Activated T-helper 1 cell treated with anti-CD3 and anti-CD28 coated beads, Interleukin-12 subunit alpha, Interleukin-12 subunit beta, Interleukin-2, Interleukin-4 antibody, amounts not matched to agents 30 ng/mL and 10 ng/mL and 1 ng/mL, durations not matched to agents 14 hours and 24 hours and 36 hours (primary cell): ENCODE data around the gene MINDY3. TPM values are rescaled to one million over a fixed set of nuclear protein-coding genes. Genes with fewer than 3 reads are reported as not detected.
A peak's percentile ranks its signal among the peaks of the same experiment; 100 is the strongest.
"Not testable (repeated sequence)": the region's sequence is repeated elsewhere in the genome, so short reads cannot be mapped to it uniquely, and the experiment has no call there.

Experiments used
- DNase-seq: peaks from one replicate; pipeline ENCODE4 v3.0.0; 2021; ENCODE audit warnings: low spot score
- H3K27ac Mint-ChIP-seq: one replicate; pipeline ENCODE4 v1.8.0; 2021; ENCODE audit warnings: mild to moderate bottlenecking, mixed read lengths
- H3K27me3 Mint-ChIP-seq: one replicate; pipeline ENCODE4 v1.8.0; 2022; ENCODE audit warnings: mild to moderate bottlenecking, moderate library complexity, mixed read lengths; ENCODE audit not compliant: insufficient read depth
- H3K36me3 Mint-ChIP-seq: one replicate; pipeline ENCODE4 v1.8.0; 2021; ENCODE audit warnings: low read depth, mixed read lengths
- H3K4me1 Mint-ChIP-seq: one replicate; pipeline ENCODE4 v1.8.0; 2021; ENCODE audit warnings: low read depth, mixed read lengths
- H3K4me3 Mint-ChIP-seq: one replicate; pipeline ENCODE4 v1.8.0; 2021; ENCODE audit warnings: mild to moderate bottlenecking, moderate library complexity, mixed read lengths
- H3K9me3 Mint-ChIP-seq: one replicate; pipeline ENCODE4 v1.8.0; 2021; ENCODE audit warnings: mixed read lengths
- intact Hi-C: fragments of 100-400 bp; cut with micrococcal nuclease; formaldehyde crosslinking; loops from one replicate; pipeline ENCODE4 v1.15.1; 2024
- total RNA-seq: library from RNA; stranded (reverse); gene quantifications from 2 replicates; pipeline ENCODE4 v1.2.3, GENCODE V29; 2022

Gene MINDY3
- 14.5 and 16.2 TPM in 2 replicates for total RNA-seq

DNA sequence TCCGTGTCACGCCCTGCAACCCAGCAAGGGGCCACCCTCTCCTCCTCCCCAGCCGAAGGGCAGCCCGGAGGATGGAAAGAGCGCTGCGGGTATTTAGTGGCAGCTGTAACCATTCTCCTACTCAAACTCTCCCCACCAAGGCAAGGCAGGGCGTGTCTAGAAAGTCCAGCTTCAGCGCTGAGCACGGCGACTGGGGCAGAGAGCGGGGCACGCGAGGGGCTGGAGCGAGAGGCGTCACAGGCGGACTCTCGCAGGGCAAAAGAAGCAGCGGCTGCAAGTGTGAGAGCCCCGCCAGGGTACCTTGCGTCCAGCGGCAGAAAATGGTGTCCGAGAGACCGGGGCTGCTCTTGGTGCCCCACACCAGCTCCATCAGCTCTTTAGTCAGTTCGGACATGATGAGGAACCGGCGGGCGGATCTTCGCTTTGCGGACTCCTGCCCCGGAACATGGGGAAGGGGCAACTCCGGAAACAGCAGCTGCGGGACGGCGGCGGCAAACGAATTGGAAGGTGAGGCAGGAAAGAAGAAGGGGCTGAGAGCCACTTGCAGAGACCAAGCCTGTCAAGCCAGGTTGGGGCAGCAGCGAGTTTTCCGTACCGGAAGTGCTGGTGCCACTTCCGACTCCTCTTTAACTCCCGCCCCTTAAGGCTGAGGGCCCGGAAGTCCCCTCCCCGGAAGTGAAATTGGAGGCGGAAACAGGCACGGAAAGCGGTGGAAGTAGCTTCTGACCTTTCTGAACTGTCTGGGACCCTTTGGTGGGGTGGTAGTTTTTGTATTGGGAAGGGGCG is at the start of gene MINDY3:
TSS of gene MINDY3 (minus strand) at position 602 of the 786 bp plus-strand sequence. CDS start at position 394, 208 bp downstream.
- Mint-ChIP-seq H3K27ac (peak within 1 kb of the TSS; percentile 93), H3K4me1 (peaks cover 36% of the 10 kb centered on the region), H3K9me3 (no peaks in the 10 kb centered on the region), H3K4me3 (peak within 1 kb of the TSS; percentile 99), H3K27me3 (peaks cover 19% of the 10 kb centered on the region), H3K36me3 (peaks cover 9% of the 10 kb centered on the region)
- intact Hi-C loops, result loop anchor here (1.0 to 10.0 kb wide), 5 partner anchors 577 to 1368 kb away; partner anchors contain the start of genes PTER, RSU1, TRDMT1 and VIM
- DNase-seq, result peak; percentile 66

DNA sequence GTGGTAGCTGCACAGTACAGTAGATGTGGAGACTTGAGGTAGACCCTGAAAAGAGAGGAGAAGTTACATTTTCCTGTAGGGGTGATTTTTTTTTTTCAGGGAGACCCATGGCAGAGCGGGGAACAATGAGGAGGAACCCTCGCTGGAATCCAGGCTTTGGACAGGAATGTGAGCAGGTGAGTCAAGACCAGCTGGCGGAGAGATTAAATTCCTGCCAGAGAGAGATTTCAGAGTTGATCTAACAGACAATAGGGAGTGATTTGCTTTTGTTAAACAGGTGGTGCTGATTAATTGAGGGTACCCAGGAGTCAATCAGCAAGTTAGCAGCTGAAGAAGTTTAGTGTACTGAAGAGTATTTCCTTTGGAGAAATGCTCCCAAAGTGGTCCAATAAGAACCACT is 41.6 kb upstream of the MINDY3 start:
- Mint-ChIP-seq H3K36me3 (no peaks in the 10 kb centered on the region), H3K4me3 (no peak overlapping the region), H3K4me1 (no peaks in the 10 kb centered on the region), H3K27ac (no peak overlapping the region), H3K27me3 (no peaks in the 10 kb centered on the region), H3K9me3 (no peaks in the 10 kb centered on the region)
- DNase-seq, result no peak
- intact Hi-C loops, result loop anchor here (1.0 kb wide), 4 partner anchors 61 to 907 kb away; no protein-coding TSS in a partner anchor

DNA sequence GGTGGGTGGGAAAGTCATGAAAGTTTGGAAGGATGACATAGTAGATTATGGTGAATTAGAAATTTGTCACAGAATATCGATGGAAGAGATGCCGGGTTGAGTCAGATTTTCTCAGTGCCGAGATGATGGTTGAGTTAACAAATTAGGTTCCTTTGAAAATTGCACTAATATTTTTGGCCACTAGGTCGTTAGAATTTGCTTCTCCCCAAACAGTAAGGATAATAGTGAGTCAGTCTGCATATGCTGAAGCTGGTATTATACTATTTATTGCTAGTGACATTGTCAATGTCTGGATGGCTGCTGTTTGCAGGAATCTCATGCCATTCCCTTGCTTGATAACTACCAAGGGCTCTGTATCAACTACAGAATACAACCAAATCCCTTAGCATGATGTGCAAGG is 37.7 kb upstream of the MINDY3 start:
- no peaks in the 10 kb centered on the region for H3K9me3 Mint-ChIP-seq
- H3K36me3 Mint-ChIP-seq, result no peaks in the 10 kb centered on the region
- H3K4me1 Mint-ChIP-seq, result no peaks in the 10 kb centered on the region
- no peak overlapping the region for H3K27ac Mint-ChIP-seq
- H3K4me3 Mint-ChIP-seq, result no peak overlapping the region
- intact Hi-C loops, result no loop called here
- peaks cover 7% of the 10 kb centered on the region for H3K27me3 Mint-ChIP-seq
- DNase-seq, result no peak

DNA sequence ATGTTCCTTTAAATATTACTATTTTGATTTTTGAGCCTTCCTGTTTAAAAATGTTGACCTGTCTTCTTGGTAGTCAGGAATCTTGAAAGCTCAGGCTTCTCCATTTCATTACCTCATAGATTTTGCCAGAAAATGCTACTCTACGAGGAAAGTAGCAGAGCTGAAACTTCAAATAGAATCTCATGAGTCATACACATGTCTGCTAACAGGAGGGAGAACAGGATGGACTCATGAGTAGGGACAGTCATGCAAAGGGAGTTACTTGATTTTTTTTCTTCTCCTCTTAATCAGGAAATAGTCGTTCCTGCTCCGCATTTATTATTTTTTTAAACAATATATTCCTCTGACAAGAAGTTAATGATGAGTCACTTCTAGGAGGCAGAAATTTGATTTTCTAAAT is 37.0 kb upstream of the MINDY3 start:
- H3K27ac Mint-ChIP-seq, result no peak overlapping the region
- intact Hi-C loops, result no loop called here
- H3K36me3 Mint-ChIP-seq, result no peaks in the 10 kb centered on the region
- DNase-seq, result no peak
- H3K9me3 Mint-ChIP-seq, result no peaks in the 10 kb centered on the region
- peaks cover 12% of the 10 kb centered on the region for H3K27me3 Mint-ChIP-seq
- no peaks in the 10 kb centered on the region for H3K4me1 Mint-ChIP-seq
- no peak overlapping the region for H3K4me3 Mint-ChIP-seq

DNA sequence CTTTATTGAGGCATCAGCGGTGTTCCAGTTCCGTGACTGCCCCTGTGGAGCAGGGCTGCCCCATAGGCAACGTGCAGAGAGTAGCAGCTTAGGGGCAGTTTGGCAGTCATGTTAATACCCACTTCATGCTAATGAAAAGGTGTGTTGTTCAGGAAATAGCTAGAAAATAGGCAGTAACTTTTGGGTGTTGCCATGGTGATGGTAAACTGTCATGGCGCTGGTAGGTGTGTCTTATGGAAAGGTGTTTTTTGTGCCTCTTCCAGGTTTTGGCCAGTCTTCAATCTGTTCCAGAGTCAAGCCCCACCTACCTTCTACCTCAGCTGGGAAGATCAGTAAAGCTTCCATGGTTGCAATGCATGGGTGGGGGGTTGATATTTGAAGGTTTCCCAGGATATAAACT is 36.3 kb upstream of the MINDY3 start:
- H3K27ac Mint-ChIP-seq, result no peak overlapping the region
- H3K9me3 Mint-ChIP-seq, result no peaks in the 10 kb centered on the region
- H3K4me3 Mint-ChIP-seq, result no peak overlapping the region
- peaks cover 12% of the 10 kb centered on the region for H3K27me3 Mint-ChIP-seq
- no peak for DNase-seq
- H3K4me1 Mint-ChIP-seq, result no peaks in the 10 kb centered on the region
- intact Hi-C loops, result no loop called here
- no peaks in the 10 kb centered on the region for H3K36me3 Mint-ChIP-seq

DNA sequence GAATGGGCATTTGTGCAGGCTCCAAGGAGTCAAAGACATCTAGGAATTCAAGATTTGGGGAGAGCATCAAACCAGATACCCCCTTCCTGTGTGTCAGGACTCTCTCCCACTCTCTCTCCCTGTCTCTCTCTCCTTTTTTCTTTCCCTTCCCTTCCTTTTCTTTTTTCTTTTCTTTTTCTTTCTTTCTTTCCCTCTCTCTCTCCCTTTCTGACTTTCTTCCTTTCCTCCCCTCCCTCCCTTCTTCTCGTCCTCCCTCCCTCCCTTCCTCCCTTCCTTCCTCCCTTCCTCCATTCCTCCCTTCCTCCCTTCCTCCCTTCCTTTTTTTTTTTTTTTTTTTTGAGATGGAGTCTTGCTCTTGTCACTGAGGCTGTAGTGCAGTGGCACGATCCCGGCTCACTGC is 24.1 kb upstream of the MINDY3 start:
- Mint-ChIP-seq H3K4me1 (no peaks in the 10 kb centered on the region), H3K4me3 (no peak overlapping the region), H3K9me3 (no peaks in the 10 kb centered on the region), H3K36me3 (no peaks in the 10 kb centered on the region), H3K27me3 (peaks cover 21% of the 10 kb centered on the region), H3K27ac (no peak overlapping the region)
- intact Hi-C loops, result no loop called here
- DNase-seq, result no peak

DNA sequence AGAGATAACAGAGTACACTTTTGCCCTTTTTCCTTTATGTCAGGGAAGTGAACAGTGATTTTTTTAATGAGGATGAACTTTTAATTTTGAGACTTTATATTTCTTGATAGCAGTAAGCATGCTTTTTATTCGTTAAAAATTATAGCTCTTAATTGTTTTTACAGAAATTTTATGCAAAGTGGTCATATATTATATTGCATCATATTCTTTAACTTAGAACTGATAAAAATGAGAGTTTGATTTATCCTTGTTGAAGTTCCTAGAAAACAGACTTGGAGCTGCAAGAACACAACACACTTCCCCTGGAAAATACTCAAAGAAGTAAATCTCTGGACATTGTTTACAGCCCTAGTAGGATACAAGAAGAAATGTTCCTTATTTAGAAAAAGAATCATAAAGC is 21.2 kb upstream of the MINDY3 start:
- H3K9me3 Mint-ChIP-seq, result no peaks in the 10 kb centered on the region
- H3K4me3 Mint-ChIP-seq, result no peak overlapping the region
- no peaks in the 10 kb centered on the region for H3K36me3 Mint-ChIP-seq
- intact Hi-C loops, result no loop called here
- H3K27me3 Mint-ChIP-seq, result peaks cover 19% of the 10 kb centered on the region
- H3K27ac Mint-ChIP-seq, result no peak overlapping the region
- no peaks in the 10 kb centered on the region for H3K4me1 Mint-ChIP-seq
- DNase-seq, result no peak

DNA sequence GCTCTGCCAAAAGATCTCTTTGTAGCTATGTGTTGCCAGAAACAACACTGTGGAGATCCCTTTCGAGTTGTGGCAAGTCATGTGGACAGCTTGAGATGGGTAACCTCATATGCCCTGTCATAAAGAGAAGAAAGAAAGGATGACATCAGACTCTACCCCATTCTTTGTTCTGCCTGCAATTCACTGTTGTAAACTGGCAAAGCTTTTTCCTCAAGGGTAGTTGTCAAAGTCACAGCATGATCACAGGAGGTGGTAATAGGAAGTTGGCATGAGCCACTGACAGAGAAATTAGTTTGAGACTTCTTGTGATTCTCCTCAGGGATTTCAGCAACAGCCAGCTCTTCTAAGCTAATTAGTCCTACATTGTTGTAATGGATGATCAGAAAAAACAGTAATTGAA is 19.4 kb upstream of the MINDY3 start:
- Mint-ChIP-seq H3K27me3 (peaks cover 22% of the 10 kb centered on the region), H3K4me1 (no peaks in the 10 kb centered on the region), H3K36me3 (no peaks in the 10 kb centered on the region), H3K9me3 (no peaks in the 10 kb centered on the region), H3K27ac (no peak overlapping the region), H3K4me3 (no peak overlapping the region)
- DNase-seq, result no peak
- intact Hi-C loops, result no loop called here

DNA sequence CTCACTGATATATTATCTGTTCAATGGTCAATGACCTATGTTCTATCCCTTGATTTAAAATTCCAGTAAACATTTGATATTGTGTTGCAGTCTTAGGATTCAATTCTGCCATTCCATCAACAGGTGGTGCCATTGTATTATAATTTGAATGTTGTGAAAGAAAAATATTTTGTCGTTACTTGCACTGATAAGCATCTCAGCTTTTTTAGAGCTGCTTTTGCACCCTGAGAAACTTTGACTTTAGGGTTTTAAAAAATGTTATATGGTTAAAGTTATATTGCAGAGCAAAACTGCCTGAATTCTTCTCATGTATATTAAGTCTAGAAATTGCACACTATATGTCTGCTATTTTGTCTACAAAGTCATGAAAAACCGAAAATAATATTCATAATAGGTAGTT is 18.8 kb upstream of the MINDY3 start:
- Mint-ChIP-seq H3K36me3 (no peaks in the 10 kb centered on the region), H3K27me3 (peaks cover 24% of the 10 kb centered on the region)
- DNase-seq, result no peak

DNA sequence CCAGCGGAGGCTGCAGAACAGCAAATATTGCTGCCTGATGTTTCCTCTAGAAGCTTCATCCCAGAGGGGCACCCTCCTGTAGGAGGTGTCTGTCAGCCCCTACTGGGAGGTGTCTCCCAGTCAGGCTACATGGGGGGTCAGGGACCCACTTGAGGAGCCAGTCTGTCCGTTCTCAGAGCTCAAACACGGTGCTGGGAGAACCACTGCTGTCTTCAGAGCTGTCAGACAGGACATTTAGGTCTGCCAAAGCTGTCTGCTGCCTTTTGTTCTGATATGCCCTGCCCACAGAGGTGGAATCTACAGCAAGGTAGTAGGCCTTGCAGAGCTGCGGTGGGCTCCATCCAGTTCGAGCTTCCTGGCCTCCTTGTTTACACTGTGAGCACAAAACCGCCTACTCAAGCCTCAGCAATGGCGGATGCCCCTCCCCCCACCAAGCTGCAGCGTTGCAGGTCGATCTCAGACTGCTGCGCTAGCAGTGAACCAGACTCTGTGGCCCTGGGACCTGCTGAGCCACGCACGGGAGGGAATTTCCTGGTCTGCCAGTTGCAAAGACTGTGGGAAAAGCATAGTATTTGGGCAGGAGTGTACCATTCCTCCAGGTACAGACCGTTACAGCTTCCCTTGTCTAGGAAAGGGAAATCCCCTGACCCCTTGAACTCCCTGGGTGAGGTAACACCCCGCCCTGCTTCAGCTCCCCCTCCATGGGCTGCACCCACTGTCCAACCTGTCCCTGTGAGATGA is 17.7 kb upstream of the MINDY3 start:
- intact Hi-C loops, result no loop called here
- Mint-ChIP-seq H3K4me1 (no peaks in the 10 kb centered on the region), H3K27me3 (peaks cover 28% of the 10 kb centered on the region), H3K9me3 (no peaks in the 10 kb centered on the region), H3K4me3 (no peak overlapping the region), H3K27ac (no peak overlapping the region), H3K36me3 (no peaks in the 10 kb centered on the region)
- no peak for DNase-seq

More for the DNA sequence above, 18.8 kb upstream of the MINDY3 start:
- intact Hi-C loops, result no loop called here
- Mint-ChIP-seq H3K27ac (no peak overlapping the region), H3K4me3 (no peak overlapping the region), H3K4me1 (no peaks in the 10 kb centered on the region), H3K9me3 (no peaks in the 10 kb centered on the region)

DNA sequence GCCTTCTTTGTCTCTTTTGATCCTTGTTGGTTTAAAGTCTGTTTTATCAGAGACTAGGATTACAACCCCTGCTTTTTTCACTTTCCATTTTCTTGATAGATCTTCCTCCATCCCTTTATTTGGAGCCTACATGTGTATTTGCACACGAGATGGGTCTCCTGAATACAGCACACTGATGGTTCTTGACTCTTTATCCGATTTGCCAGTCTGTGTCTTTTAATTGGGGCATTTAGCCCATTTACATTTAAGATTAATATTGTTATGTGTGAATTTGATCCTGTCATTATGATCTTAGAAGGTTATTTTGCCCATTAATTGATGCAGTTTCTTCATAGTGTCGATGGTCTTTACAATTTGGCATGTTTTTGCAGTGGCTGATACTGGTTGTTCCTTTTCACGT is 16.0 kb upstream of the MINDY3 start:
- H3K9me3 Mint-ChIP-seq, DNase-seq, H3K4me1 Mint-ChIP-seq, H3K36me3 Mint-ChIP-seq, H3K4me3 Mint-ChIP-seq, H3K27ac Mint-ChIP-seq, intact Hi-C loops: not testable (repeated sequence)
- H3K27me3 Mint-ChIP-seq, result peaks cover 21% of the 10 kb centered on the region

DNA sequence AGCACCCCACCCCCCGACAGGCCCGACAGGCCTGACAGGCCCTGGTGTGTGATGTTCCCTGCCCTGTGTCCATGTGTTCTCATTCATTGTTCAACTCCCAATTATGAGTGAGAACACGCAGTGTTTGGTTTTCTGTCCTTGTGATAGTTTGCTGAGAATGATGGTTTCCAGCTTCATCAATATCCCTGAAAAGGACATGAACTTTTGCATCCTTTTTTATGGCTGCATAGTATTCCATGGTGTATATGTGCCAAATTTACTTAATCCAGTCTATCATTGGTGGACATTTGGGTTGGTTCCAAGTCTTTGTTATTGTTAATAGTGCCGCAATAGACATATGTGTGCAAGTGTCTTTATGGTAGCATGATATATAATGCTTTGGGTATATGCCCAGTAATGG is 12.3 kb upstream of the MINDY3 start:
- H3K27ac Mint-ChIP-seq, H3K9me3 Mint-ChIP-seq, intact Hi-C loops, DNase-seq, H3K36me3 Mint-ChIP-seq, H3K4me3 Mint-ChIP-seq, H3K4me1 Mint-ChIP-seq: not testable (repeated sequence)
- H3K27me3 Mint-ChIP-seq, result peaks cover 30% of the 10 kb centered on the region

DNA sequence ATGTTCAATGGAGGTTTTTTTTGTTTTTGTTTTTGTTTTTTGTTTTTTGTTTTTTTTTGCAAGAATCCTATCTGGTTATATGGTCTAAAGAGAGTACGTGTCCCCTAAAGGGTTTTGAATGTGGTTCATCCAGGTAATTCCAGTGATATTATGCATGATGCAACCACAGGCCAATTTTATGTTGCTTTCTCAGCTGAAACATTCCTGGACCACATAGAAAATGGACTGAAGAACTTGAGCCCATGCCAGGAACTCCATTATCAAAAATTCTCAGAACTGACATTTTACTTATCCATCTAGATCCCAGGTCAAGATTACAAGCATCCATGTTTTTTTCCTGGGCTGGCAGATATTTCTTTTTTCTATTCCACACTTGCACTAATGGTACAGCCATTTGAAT is 11.5 kb upstream of the MINDY3 start:
- Mint-ChIP-seq H3K36me3 (no peaks in the 10 kb centered on the region), H3K27ac (no peak overlapping the region), H3K4me3 (no peak overlapping the region), H3K4me1 (no peaks in the 10 kb centered on the region), H3K9me3 (no peaks in the 10 kb centered on the region), H3K27me3 (peaks cover 36% of the 10 kb centered on the region)
- intact Hi-C loops, result no loop called here
- no peak for DNase-seq
